ENCODE results near the gene HOXD9.

HOXD9 gene

GRCh38 chr2:176103742-176104315 lies 18.7 kb upstream of the HOXD9 start:
- H3K4me3 Mint-ChIP-seq = peak overlapping the region; percentile 84
- H3K36me3 Mint-ChIP-seq (ENCODE audit: low read depth) = no peaks in the 10 kb centered on the region
- DNase-seq = no peak
- H3K27ac Mint-ChIP-seq = no peak overlapping the region
- H3K9me3 Mint-ChIP-seq = no peaks in the 10 kb centered on the region
- H3K4me1 Mint-ChIP-seq = peaks cover 53% of the 10 kb centered on the region
- H3K27me3 Mint-ChIP-seq (ENCODE audit: low read depth, poor library complexity) = peaks cover 90% of the 10 kb centered on the region
- no peak for TF ChIP-seq CTCF (IDR thresholded peaks at IDR 0.05)

- Mint-ChIP-seq H3K27ac (no peak overlapping the region), H3K36me3 (ENCODE audit: low read depth) (no peaks in the 10 kb centered on the region), H3K27me3 (ENCODE audit: low read depth, poor library complexity) (peaks cover 90% of the 10 kb centered on the region), H3K4me3 (peak overlapping the region; percentile 84), H3K9me3 (no peaks in the 10 kb centered on the region), H3K4me1 (peaks cover 53% of the 10 kb centered on the region)
- TF ChIP-seq CTCF (IDR thresholded peaks at IDR 0.05) = no peak
- DNase-seq = no peak
Measured at GRCh38 chr2:176104316-176105077, 18.0 kb upstream of the HOXD9 start.

- Mint-ChIP-seq H3K4me3 (peak overlapping the region; percentile 84), H3K4me1 (peaks cover 58% of the 10 kb centered on the region), H3K9me3 (no peaks in the 10 kb centered on the region)
Measured at GRCh38 chr2:176105078-176105729, 17.3 kb upstream of the HOXD9 start.

GRCh38 chr2:176105730-176106580 lies 16.6 kb upstream of the HOXD9 start:
- TF ChIP-seq CTCF (IDR thresholded peaks at IDR 0.05) = no peak
- H3K4me3 Mint-ChIP-seq = peak overlapping the region; percentile 84
- H3K36me3 Mint-ChIP-seq (ENCODE audit: low read depth) = no peaks in the 10 kb centered on the region
- H3K9me3 Mint-ChIP-seq = no peaks in the 10 kb centered on the region
- peak overlapping the region; percentile 27 for H3K27ac Mint-ChIP-seq
- H3K27me3 Mint-ChIP-seq (ENCODE audit: low read depth, poor library complexity) = peaks cover 90% of the 10 kb centered on the region
- H3K4me1 Mint-ChIP-seq = peaks cover 64% of the 10 kb centered on the region
- DNase-seq = no peak

More at GRCh38 chr2:176105078-176105729, 17.3 kb upstream of the HOXD9 start:
- no peak for DNase-seq
- no peak overlapping the region for H3K27ac Mint-ChIP-seq
- peaks cover 90% of the 10 kb centered on the region for H3K27me3 Mint-ChIP-seq (ENCODE audit: low read depth, poor library complexity)
- no peak for TF ChIP-seq CTCF (IDR thresholded peaks at IDR 0.05)
- no peaks in the 10 kb centered on the region for H3K36me3 Mint-ChIP-seq (ENCODE audit: low read depth)

- no peaks in the 10 kb centered on the region for H3K36me3 Mint-ChIP-seq (ENCODE audit: low read depth)
- DNase-seq = peak; percentile 64
- H3K4me3 Mint-ChIP-seq = peak within 1 kb of the TSS; percentile 86
- TF ChIP-seq CTCF (IDR thresholded peaks at IDR 0.05) = no peak
- peaks cover 67% of the 10 kb centered on the region for H3K4me1 Mint-ChIP-seq
- H3K27ac Mint-ChIP-seq = peak within 1 kb of the TSS; percentile 27
- H3K9me3 Mint-ChIP-seq = no peaks in the 10 kb centered on the region
- peaks cover 90% of the 10 kb centered on the region for H3K27me3 Mint-ChIP-seq (ENCODE audit: low read depth, poor library complexity)
Measured at GRCh38 chr2:176106581-176107539, 15.7 kb upstream of the HOXD9 start, which contains the start of gene HOXD11. Gene HOXD11, plus strand, starts transcription at chr2:176107280. Its CDS starts 76 bp downstream, at chr2:176107356.

Measured in nephron progenitor cell (in vitro differentiated cells).